GM19238 (cell line): Measurements from ENCODE around the gene GEMIN4.
A peak's percentile ranks its signal among the peaks of the same experiment; 100 is the strongest.

Experiments used
- DNase-seq: peaks from one replicate; pipeline ENCODE4 v3.0.0; 2011; ENCODE audit warnings: low spot score; ENCODE audit not compliant: insufficient read length

GEMIN4 gene

DNA sequence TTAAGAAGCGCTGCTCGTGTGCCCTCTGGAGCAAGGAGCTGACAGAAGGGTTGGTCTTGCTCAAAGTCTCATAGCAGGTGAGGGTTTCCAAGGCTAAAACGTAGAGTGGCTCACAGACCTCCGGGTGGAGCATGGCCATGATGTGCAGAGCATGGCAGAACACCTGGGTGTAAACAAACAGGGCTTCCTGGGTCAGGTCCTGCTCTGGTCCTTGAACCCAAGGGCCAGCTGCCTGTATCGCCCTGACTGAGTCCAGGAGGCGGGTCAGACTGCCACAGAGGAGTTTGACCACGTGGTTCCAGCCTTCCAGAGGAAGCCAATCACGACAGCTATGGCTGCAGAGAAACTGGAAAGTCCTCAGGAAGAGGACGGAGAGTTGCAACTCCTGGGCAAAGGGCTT is 7.1 kb downstream of the GEMIN4 start:
- no peak for DNase-seq

DNA sequence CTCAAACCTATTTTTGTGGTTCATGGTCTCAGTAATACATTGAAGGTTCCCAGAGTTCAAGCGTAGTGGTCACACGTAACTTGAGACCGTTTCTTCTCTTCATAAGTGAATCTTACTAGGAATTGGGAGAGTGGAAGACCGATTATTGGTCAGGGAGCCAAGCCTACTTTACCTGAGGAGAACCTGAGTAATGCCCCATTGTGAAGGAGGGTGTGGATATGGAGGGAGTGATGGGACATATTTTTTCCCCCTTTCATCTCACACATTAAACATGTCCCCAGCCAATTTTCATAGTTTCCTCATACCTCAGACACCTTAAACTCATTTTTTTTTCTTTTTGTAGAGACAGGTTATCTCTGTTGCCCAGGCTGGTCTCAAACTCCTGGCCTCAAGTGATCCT is 8.9 kb downstream of the GEMIN4 start:
- DNase-seq: no peak

DNA sequence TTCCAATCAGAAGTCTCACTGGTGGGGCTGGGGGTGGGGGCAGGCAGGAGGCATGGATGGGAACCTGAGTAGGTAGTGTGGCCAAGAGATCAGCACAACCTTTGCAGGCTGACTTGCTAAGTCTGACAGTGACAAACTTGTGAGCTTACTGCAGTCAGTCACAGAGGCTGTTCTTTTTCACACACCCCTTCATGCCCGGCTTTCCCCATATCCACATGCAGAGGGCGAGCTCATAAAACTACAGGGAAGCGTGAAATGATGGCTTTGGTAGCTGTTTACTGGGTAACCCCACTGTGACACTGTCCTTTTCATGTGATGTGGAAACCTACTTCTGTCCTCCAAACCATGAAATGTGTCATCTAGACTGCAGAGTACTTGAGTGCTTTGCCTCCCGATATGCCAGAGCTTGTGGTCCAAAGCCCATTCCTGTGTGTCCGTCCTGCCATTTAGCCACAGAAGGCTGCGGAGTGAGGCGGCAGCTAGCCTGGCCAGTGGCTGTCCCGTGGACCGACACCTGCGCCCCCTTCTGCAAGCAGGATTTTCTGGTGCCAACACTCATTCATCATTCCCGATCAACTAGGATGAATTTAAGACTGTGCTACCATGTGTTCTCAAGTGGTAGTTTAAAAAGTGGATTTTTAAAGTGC is 9.8 kb downstream of the GEMIN4 start:
- DNase-seq: no peak

DNA sequence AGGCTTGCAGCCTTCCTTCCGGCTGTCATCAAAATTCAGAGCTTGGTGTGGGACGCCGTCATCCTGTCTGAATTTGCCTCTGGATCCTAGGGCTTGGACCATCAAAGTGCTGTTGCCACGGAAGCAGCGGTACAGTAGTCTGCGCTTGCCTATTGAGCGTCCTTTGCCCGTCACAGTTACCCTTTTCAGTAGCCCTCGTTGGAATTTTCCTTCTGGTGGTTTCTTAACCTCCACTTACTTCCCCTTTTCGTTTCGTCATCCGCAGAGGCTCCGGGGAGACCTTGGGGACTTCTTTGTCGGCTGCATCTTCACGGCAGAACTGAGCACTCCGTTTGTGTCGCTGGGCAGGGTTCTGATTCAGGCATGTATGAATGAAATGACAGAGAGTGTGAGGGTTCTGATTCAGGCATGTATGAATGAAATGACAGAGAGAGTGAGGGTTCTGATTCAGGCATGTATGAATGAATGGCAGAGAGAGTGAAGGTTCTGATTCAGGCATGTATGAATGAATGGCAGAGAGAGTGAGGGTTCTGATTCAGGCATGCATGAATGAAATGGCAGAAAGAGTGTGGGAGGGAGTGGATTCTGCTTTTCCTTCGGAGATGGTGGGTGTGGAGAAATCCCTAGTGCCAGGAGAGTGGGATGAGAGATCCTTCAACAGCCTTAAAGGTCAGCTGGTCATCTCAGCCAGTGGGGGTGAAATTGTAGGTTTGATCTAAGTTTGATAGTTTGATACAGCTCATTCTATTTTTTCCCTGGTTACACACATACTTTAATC is 11.6 kb downstream of the GEMIN4 start:
- DNase-seq: peak; percentile 58

DNA sequence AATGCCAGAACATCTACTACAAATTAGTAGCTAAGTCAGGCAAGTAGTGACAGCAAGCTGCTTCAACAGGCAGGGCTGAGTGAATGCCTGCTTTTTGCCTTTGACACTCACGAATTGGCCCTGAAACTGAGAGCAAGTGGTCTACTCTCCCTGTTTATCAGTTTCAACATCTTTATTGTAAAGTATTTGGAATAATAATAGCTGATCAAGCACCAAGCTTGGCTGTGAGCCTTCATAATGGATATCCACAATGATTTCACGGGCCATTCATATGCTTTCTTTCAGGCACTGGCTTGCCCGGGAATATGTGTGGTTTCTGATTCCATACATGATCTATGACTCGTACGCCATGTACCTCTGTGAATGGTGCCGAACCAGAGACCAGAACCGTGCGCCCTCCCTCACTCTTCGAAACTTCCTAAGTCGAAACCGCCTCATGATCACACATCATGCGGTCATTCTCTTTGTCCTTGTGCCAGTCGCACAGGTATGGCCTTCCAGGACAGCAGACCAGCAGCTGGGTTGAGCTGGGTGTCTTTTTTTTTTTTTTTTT is 14.4 kb downstream of the GEMIN4 start:
- DNase-seq: no peak

DNA sequence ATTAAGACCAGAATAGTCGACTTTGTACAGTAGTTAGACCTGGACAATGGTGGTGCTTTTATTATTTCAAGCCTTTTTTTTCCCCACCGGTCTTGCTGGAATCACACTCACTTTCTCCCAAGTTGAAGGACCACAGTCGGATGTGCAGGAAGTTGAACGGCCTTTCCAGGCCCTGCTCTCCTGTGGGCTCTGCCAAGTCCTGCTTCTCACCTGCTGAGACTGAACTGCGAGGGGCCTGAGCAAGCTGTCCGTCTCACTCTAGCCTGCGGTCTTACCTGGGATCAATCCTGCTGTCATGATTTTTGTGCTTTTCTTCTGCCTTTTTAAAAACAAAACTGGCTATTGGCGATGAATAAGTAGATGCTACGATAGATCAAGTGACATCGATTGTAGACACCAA is 18.3 kb downstream of the GEMIN4 start:
- no peak for DNase-seq

DNA sequence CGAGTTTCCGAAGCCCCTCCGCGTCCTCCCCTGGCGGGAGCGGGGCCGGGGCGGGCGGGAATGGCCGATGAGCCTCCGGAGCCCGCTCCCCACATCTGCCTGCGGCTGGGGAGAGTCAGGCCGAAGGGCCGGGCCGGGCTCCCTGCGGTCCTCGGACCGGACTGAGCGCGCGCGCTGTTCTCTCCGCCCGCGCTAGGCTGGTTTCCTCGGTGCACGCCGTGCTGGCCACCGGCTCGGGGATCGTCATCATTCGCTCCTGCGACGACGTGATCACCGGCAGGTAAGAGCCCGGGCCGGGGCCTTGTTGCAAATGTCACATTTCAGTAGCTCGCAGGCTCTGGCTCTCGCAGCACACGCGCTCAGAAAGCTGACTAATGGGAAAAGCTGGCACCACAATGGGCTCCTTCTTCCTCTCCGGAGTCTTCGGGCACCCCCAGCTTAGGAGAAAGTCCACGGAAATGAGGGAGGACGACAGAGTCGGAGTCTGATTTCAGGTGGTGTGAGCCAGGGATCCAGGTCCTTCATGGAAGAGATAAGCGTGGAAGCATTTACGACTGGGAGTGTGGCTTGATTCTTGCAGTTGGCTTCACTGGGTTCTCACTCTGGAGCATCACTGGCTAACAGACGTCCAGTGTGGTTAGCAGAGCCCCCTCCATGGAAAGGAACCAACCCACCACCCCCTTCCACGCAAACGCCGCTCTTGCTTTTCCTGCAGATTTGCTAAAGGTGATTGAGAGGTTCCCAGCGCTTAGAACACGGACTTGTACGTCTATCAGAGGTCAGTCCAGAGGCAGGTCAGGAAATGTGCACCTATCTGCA is 19.0 kb downstream of the GEMIN4 start:
- peak; percentile 30 for DNase-seq

DNA sequence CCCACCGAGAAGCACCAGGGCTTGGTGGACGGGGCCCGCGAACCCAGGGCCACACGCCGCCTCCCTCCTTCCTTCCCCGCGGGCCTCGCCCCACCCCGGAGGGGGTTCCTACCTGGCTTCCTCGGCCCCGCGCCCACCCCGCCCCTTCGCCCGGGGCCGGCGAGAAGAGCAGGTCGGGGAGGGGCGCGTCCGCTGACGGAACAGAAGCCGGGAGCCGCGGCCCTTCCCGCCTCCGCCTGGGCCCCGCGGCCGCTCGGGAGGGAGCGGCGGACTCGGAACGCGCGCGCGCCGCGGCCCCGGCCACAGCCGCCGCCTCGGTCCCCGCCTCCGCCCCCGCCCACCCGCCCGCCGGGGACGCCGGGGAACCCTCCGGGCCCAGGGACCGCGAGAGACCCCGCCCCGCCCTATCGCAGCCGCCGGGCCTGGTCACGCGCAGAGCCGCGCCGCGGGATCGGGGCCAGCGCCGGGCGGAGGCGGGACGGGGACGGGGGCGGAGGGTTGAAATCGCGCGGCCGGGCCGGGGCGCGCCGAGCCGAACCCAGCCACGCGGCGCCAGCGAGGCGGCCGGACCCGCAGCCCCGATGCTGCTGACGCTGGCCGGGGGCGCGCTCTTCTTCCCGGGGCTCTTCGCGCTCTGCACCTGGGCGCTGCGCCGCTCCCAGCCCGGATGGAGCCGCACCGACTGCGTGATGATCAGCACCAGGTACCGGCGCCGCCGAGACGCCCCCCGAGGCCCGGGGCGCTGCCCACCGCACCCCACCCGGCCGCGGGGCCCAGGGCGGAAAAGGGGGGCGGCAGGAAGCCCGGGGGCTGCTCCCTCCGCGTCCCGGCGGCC is 19.8 kb downstream of the GEMIN4 start, which contains the start of gene TLCD3A:
Gene TLCD3A (plus strand): TSS at position 530 of the 835 bp plus-strand sequence. CDS start 52 bp downstream, at position 582.
- DNase-seq: peak; percentile 79

DNA sequence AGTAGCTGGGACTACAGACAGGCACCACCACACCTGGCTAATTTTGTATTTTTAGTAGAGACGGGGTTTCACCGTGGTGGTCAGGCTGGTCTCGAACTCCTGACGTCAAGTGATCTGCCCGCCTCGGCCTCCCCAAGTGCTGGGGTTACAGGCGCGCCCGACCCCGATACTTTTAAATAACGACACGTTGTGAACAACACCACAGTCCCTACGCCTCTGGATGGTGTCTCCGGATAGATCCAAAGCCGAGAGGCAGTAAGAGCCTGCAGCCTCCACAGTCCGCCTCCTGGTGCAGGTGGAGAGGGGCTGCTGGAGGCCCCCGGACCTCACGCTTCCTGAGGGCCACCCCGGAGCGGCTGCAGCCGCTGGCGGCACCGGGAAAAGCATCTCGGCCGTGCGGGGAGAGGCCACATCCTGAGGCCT is 20.4 kb downstream of the GEMIN4 start:
- DNase-seq: no peak

DNA sequence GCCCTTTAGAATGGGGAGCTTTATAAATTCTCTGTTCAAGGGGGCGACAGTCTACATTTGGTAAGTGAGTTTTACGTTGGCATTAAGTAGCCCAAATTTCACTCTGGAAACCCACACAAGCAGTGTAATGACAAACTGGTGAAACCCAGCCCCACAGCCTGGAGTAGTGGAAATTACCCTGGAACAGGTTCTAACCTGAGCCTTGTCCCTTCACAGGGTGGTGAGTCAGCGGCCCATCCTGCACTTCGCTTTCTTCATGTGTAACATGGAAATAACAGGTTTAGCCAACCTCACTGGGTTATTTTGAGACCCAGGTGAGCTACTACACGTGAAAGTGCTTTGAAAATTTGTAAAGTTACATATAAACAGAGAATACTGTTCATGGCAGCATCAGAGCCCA is 23.2 kb downstream of the GEMIN4 start:
- no peak for DNase-seq

DNA sequence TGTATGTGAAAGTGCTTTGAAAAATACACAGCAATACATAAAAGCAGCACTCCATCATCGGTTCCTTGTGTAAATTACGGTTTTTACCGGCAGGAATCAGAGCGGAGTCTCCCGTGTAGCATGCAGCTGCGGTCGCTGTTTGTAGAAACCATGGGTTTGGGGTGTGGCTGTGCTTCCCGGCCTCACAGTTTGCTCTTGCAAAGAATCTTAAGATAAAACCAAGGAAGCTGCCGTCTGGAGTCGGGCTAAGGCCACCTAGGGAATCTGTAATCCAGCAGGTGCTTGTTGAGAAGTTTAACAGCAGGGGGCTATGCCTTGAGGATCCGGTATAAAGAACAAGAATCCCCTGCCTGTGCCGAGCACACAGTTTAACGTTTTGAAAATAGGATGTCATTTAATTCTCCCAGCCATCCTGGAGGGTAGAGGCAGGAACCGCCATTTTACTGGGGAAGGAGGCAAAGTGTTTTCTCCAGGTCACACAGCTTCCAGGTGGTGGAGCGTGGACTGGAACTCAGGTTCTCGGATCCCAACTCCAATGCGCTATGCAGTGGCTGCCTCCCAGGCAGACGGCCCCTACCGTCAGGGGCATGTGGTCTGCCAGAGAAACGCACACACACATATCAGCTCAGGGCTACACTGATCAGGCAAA is 25.7 kb downstream of the GEMIN4 start:
- no peak for DNase-seq

DNA sequence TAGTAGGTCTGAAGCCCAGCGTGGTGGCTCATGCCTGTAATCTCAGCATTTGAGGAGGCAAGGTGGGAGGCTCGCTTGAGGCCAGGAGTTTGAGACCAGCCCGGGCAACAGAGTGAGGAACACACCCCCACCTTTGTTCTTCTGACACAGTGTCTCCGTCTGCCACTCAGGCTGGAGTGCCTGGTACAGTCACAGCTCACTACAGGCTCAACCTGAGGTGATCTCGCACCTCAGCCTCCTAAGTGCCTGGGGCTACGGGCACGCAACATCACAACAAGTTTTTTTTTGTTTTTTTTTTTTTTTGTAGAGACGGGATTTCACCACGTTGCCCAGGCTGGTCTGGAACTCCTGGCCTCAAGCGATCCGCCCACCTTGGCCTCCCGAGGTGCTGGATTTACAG is 26.3 kb downstream of the GEMIN4 start:
- no peak for DNase-seq

DNA sequence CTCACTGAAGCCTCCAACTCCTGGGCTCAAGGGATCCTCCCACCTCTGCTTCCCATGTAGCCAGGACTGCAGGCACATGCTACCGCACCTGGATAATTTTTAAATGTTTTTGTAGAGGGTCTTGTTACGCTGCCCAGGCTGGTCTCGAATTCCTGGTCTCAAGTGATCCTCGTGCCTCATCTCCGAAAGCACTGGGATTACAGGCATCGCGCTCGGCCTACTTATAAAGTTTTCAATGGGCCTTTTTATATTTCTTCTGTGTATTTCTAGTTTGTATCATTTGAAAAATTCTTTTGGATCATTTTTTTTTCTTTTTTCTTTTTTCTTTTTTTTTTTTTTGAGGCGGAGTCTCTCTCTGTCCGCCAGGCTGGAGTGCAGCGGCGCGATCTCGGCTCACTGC is 27.0 kb downstream of the GEMIN4 start:
- no peak for DNase-seq

DNA sequence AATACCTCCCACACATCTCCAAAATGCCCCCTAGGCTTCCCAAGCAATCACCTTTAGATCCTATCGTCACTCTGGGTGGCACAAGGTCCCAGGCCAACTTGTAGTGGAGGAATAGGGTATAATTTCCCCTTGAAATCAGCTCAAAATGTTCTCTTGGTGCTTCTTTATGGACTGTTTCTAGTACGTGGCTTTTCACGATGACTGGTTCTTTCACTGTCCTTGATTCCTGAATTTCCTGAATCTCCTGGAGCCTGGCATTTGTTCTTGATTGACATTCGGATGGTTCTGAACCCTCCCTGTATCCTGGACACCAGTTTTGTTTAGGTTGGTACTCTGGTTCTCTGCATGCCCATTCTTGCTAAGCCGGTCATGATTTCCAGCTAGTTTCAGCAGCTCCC is 30.5 kb downstream of the GEMIN4 start:
- no peak for DNase-seq

DNA sequence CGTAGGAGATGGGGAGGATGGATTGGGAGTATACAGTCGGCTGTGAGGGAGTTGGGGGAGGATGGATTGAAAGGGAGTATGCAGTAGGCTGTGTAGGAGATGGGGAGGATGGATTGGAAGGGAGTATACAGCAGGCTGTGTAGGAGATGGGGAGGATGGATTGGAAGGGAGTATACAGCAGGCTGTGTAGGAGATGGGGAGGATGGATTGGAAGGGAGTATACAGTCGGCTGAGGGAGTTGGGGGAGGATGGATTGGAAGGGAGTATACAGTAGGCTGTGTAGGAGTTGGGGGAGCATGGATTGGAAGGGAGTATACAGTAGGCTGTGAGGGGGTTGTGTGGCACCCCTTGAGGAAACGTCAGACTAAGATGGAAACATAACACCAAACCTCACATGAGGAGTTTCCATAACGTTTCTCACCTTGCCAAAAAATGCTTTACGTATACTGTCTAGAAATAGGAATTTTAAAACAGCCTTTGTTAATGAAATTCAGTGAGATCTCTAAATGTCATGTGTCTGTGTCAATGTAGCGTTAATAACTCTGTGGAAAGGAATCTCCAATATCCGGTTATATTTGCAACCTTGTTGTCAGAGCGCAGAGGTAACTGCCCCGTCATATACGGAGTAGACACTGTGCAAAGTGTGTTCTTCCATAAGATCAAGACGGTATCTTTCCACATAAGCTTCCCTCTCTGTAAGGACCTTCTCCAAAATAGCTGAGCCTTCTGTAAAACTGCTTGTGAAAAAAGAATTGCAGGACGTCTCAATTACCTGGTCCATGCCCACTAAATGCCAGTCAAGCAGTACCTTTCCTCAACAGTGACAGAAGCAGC is 31.1 kb downstream of the GEMIN4 start:
- DNase-seq: no peak

DNA sequence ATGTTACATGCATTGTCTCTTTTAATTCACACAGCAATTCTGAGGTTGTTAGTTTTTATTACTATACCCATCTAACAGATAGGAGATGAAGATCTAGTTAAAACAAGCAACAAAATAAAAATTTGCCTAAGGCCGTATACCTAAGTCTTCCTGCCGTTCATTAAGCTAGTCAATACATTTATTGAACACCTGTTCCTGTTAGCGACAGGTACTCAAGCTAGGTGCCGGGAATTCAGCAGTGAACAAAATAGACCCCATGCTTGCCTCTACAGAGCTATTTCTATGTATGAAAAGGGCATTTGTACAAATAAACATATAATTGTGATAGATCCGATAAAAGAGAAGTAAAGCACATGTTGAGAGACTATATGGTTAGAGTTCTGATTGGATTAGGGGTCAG is 34.0 kb downstream of the GEMIN4 start:
- no peak for DNase-seq

DNA sequence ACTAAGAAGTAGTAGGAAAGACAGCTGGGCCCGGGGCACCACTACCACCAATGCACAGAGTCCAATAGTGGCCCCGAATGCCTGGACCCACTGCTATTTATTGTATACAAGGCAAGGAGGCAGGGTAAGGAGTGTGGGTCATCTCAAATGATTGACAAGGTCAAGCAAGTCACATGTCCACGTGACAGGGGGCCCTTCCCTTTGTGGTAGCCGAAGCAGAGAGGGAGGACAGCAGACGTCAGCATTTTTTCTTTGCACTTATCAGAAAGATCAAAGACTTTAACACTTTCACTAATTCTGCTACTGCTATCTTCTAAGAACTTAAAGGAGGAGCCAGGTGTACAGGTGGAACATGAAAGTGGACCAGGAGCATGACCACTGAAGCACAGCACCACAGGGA is 43.9 kb downstream of the GEMIN4 start:
- DNase-seq: no peak

DNA sequence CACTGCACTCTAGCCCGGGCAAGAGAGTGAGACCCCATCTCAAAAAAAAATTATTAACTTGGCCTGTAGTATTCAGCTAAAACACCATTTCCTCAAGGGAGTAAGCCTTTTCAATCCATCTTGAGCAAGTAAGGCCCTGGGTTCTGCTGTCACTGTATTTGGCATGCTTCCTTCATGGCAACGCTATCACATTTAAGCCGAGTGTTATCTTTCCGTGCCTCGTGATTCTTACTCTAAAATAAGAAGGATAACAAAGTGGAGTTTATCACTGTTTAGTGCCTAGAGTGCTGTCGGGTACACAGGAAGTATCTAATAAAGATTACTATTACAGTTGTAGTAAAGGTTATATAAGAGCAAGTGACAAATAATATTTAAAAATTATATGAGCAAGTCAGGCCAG is 46.2 kb downstream of the GEMIN4 start:
- DNase-seq: no peak

DNA sequence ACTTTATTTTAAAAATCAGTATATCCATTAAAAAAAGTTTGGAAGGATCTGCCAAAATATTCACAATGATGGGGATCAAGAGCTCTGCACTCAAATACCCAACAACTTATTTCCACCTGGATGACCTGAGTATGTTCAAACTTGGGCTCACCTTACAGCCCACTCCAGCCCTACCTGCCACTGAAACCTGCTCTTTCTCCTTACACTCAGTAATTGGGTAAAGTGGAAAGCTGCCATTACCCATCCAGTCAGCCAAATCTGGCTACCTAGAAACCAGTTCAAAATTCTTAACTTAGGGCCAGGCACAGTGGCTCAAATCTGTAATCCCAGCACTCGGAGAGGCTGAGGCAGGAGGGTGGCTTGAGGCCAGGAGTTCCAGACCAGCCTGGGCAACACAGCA is 47.1 kb downstream of the GEMIN4 start:
- no peak for DNase-seq
